Activated CD8-positive, alpha-beta memory T cell treated with anti-CD3 and anti-CD28 coated beads for 24 hours (primary cell): ENCODE data around the gene MOCS3.

ENCODE experiments used
- DNase-seq: peaks from one replicate; pipeline ENCODE4 v3.0.0-alpha.2; 2020

Gene MOCS3, protein sequence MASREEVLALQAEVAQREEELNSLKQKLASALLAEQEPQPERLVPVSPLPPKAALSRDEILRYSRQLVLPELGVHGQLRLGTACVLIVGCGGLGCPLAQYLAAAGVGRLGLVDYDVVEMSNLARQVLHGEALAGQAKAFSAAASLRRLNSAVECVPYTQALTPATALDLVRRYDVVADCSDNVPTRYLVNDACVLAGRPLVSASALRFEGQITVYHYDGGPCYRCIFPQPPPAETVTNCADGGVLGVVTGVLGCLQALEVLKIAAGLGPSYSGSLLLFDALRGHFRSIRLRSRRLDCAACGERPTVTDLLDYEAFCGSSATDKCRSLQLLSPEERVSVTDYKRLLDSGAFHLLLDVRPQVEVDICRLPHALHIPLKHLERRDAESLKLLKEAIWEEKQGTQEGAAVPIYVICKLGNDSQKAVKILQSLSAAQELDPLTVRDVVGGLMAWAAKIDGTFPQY

DNA sequence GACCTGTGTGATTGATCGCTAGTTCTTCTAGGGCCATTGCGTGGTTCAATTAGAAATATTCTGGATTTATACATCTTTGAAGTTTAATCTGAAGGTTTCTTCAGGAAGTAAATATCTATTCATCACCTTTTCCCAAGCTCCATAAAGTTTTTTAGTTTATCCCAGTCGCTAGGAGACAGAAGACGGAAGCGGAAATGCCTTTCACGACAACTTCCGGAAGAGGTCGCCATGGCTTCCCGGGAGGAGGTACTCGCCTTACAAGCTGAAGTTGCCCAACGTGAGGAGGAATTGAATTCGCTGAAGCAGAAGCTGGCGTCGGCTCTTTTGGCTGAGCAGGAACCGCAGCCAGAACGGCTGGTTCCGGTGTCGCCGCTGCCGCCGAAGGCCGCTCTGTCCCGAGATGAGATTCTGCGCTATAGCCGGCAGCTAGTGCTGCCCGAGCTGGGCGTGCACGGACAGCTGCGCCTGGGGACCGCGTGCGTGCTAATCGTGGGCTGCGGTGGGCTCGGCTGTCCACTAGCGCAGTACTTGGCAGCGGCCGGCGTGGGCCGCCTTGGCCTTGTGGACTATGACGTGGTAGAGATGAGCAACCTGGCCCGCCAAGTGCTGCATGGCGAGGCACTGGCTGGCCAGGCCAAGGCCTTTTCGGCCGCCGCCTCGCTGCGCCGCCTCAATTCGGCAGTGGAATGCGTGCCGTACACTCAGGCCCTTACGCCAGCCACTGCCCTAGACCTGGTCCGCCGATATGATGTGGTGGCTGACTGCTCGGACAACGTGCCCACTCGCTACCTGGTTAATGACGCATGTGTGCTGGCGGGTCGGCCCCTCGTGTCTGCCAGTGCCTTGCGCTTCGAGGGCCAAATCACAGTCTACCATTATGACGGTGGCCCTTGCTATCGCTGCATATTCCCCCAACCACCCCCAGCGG lies at the start of gene MOCS3:
MOCS3 (plus strand) TSS at position 204 of the 928 bp plus-strand sequence; CDS start at position 229, 25 bp downstream.
- peak; percentile 88 for DNase-seq

DNA sequence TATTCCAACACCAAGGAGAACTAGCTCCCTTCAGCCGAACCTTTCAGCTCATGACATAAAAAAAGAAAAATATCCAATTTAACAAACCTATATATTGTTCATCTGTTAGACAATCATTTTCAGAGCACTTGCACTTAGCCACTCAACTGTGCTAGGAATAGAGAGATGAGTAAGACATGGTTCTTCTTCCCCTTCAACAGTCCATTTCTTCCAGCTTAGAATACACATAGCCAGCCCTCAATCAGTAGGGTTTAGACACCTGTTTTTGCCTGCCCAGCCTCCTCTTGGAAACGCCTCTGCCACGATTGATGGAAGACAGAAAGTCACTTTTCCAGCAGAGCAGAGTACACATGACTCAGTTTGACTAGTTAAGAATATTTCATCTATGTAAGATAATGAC lies 49.2 kb upstream of the MOCS3 start:
- no peak for DNase-seq

DNA sequence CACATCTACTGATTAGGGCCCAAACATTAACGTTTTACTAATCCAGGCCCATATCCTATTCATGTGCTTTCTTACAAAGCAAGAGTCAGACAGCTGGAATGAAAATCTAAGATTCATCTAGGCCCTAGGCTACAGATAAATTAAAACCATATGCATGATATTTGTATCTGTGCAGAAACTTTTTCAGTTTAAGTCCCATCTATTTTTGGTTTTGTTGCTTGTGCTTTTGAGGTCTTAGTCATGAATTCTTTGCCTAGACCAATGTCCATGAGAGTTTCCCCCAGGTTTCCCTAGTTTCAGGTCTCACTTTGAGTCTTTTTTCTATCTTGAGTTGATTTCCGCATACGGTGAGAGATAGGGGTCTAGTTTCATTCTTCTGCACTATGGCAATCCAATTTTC lies 47.6 kb upstream of the MOCS3 start:
- DNase-seq: no peak

DNA sequence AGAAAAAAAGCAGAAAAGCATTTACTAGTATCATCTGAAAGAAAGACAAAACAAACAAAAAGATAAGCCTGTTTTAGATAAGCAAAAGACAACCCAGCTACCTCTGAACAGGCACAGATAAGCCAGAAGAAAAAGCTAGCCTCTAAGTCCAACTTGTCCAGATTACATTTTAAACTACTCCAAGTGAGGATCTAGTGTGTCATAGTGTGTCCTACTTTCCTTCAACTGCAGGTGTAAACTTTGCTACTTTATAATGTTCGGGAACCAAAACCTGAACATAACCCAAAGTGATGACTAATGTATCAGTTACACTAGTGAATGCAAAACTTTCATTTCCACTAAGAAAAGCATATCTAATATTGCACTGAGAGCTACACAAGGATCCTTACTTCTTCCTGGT lies 46.9 kb upstream of the MOCS3 start:
- no peak for DNase-seq

DNA sequence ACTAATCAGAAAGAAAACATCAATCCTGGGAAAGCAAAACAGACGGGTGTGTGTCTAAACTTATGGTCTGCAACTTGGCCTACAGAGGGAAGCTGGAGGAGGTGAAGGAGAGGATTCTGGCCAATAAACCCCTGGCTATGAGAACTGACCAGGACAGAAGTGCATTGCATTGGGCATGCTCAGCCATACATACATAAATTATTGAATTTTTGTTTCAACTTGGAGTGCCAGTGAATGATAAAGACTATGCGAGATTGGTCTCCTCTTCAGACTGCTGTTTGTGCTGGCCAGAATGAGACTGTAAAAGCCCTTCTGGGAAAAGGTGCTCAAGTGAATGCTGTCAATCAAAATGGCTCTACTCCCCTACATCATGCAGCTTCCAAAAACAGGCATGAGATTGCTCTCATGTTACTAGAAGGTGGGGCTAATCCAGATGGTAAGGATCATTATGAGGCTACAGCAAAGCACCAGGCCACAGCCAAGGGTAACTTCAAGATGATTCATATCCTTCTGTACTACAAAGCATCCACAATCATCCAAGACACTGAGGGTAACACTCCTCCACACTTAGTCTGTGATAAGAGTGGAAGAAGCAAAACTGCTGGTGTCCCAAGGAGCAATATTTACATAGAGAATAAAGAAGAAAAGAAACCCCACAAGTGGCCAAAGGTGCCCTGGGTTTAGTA lies 44.8 kb upstream of the MOCS3 start:
- DNase-seq: no peak

DNA sequence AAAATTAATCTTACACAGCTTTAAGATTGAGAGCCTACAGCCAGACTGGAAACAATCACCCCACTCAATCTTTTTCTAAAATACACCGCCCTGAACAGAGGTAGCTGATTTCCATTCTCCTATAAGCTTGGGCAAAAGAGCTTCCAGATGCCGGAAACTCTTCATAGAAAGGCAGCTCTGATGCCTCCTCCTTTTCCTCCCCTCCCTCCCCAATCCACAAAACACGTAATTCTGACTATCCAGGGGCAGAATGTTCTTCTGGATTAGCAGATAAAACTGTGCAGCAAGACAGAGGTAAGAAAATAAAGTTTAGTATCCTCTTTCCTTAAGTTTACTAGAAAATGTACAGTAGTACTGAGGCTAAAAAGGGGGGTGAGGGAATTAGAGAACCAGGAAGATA lies 43.2 kb upstream of the MOCS3 start:
- DNase-seq: no peak

DNA sequence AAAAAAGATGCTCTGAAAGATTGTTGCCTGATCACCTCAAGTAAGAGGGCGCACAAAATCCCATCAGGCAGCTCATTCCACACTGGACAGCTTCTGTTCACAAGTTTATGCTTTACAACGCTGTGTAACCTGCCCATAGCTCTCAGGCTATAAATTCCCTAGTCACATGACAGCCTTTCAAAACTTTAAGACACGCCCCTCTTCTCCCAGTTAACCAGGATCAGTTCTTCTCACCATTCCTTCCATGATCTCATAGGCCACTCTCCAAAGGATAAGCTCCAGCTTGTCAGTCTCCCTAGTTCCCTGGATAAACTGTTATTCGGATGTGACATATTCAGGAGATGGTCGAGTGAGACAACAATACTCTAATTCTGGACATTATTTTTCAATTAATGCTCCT lies 42.4 kb upstream of the MOCS3 start:
- DNase-seq: no peak

DNA sequence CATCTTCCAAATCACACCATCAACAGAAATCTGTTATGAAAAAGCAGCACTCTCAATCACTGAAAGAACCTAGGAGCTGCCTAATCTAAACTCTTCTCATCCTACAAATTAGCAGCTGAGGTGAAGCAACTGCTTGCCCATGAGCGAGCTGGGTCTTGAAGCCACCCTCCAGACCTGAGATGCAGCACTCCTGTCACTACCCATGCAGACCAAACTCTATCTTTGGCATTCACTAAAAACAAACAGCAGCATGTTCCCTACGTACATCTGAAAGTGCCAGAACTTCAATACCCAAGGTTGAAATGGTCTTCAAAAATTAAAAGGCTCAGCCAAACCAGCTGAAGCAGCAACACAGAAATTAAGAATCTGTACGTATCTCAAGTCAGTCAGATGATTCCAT lies 41.7 kb upstream of the MOCS3 start:
- no peak for DNase-seq

DNA sequence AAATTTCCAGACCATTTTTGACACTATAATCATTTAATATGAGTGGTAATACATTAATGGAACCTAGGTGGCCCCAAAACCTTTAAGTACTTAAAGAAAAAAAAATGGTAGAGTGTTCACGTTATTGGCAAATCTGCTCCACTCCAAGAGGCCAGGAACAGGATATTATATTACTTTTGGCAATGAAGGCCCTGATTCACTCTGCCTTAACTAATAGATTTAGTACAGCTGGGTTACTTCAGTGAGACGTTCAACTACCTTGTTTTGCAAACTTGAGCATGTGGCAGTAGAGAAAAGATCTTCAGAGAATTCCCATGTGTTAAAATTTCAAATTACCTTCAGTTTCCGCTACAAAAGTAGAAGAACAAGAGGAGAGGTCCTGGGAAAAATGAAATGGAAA lies 40.2 kb upstream of the MOCS3 start:
- no peak for DNase-seq

DNA sequence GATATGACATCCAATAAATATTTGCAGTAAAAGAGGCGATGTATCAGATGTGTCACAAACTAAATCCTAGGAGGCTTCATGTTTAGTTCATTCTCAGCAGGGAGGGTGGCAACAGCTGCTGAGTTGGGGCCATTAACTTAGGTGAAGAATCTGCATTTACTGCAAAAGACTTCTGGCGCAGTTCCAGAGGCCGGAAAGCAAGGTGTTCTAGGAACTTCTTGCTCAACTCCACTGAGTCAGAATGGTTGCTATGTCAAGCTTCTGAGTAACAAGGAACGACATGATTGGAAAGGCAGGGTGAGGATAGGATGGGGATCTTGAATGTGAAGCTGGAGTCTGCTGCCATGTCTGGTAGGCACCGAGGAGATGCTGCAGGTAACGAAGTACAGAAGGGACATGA lies 39.1 kb upstream of the MOCS3 start:
- no peak for DNase-seq

DNA sequence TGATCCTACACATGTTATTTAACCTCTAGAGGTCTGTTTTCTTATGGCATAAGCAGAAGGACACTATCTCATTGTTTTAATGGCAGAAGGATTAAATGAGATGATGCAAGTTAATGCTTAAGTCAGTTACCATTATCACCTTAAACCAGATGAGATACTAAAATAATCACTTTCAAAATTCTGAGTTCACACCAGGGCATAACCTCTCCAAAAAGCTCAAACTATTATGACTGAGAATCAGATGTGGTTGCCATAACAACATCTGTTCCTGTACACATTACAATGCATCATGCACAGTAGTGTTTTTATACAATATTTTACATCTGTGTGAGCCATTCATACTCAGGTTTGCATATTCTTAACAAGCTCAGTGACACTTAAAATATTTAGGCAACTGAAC lies 37.6 kb upstream of the MOCS3 start:
- no peak for DNase-seq

DNA sequence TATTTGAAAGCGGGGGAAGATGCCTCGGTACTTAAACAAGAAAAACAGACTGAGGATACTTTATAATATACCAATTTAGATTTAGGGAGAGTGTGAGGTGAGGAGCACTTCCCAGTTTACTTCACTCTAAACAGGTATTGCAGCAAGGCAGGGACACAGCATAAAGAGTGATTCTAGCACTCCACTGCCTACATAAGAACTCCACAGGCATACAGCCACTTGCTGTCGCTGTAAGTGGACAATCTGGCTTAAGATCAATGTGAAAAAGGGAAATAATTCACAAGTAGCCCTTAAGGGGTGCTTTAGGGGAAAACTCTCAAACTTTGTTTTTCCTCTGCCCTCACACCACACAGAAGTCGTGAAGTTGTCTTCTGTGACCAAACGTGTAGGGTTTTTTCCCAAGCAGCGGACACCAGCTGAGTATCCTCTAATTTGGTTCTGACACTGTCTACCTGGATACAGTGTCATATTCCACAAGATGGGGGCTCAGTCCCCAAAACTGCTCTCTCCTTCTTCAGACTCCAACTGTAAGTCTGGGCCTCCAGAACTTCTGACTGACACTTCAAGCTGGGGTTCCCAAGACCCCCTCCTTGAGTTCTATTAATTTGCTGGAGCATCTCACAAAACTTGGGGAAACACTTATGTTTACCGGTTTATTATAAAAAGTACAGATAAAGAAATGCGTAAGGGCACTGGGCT lies 36.7 kb upstream of the MOCS3 start:
- no peak for DNase-seq

DNA sequence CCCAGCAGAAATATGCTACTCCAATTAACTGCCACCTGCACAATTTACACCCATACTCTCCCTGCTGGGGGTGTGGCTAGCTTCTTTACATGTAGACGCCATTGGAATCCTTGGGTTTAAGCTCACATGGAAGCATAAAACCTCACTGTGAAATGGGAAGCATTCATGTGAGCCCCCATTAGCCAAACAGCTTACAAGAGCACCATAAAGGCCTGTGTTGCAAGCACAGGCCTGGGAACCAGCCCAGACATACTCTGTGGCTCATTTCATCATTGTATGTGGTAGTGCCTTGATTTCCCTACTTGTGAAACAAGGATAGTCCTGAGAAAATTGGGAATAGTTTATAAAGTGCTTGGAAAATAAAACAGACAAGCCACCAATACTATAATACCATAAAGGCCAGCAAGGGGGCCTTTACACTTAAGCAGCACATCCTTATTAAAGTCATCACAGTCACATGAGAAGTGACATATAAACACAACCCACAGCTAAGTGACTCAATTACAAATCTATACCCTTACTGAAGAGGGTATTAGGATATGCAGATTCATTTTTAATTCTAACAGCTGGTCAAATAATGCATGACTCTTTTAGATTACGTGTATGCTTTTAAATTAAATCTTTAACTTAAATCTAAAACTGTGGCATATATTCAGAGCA lies 34.2 kb upstream of the MOCS3 start:
- DNase-seq: no peak

DNA sequence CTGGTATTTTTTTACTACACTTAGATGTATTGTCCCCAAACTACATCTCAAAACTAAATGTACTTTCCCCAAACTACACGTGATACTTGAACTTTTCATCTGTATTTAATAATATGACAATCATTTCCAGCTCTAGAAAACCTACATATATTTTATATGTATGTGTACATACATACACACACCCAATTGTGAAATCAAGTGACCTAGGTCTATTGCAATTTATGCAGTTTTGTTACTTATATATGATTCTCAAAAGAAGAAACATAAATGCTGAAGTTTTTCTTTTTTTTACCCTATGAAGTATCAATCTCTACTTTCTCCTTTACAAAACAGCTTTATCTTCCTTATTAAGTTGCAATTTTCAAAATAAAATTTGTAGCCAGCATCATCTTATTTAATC lies 32.1 kb upstream of the MOCS3 start:
- DNase-seq: no peak

DNA sequence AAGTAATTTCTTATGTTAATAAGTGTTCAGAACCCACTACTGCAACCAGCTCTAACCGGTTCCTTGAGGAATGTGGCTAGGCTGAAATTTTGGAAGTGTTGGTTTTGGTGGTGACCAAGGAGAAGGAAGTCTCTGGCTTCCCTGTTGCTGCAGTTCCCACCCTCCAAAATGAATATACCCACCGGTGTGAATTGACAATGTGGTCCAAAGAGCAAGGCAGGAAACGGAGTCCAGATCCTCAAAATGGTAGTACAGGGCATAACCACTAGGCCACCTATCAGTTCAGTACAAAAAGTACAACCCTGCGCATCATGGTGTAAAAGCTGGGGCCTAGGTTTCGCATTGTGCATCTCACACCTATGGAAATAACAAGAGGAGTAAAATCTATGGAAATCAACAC lies 30.1 kb upstream of the MOCS3 start:
- DNase-seq: no peak

DNA sequence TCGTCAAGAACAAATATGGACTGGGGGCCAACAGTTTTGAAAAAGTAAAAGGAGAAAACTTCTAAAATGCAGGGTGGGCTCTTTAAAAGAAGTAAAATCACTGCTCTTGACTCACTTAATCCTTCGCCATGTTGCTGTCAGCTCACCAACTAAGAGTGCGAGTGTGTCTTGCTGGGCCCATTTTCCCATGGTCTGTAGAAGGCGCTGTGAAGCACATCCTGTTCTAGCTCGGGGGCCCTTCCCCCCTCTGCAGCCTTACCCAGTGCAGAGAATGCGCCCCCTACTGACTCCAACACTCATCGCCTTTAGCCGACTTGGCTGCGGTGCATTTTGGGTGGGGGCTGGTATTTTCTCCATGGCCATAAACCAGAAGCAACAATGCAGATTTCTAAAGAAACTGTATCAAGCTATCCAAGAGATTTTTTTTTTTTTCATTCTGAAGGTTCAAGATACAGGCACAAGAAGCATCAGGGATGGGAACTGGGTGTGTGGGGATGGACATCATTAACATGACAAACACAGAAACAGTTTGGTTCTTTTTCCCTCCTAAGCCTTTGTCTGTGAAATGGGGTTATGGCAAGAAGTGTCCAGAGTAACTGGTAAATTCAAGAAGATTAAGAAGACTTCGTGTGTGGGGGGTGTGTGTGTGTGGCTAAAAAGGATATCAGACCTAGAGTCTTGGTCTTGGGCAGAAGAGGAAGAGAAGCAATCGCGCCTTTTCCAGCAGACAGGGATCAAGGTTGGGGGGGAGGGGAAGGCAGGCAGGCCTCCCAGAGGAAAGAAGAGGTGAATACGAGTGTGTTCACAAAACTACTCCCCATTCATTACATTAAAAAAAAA lies 29.1 kb upstream of the MOCS3 start:
- peak; percentile 91 for DNase-seq

DNA sequence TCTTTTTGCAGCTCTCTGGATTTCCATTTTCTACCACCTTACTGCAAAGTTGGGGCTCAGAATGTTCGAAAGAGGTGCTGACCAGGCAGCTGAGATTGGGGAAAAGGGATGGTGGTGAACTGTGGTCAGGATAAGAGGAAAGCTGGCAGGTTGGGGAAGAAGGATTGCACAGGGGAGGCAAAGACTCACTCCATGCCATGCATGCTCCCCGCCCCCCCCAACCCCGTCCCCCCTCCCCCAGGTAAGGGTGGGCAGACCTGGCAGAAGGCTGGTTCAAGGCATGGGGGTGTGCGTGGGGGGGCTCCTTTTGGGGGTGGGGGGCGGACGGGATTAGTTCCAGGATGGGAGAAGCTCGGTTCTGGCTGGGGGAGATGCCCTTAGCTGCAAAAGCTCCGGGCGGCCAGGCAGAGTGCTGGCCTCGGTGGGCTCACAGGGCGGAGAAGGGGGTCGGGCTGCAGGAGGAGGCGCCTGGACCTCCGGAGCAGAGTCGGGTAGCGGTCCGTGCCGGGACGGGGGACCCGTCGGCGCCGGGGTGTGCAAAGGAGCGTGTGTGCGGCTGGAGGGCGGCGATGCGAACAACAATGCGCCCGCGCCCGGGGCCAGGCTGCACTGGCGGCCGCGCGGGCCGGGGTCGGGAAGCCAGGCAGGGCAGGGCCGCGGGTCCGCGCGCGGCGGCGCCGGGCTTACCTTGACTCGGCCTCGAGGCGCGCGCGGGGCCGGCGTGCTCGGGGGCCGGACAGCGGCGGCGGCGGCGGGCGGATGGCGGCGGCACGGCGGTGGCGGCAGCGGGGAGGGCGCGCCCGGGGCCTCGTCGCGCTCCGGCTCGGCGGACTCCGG lies 28.3 kb upstream of the MOCS3 start:
- DNase-seq: peak; percentile 74

DNA sequence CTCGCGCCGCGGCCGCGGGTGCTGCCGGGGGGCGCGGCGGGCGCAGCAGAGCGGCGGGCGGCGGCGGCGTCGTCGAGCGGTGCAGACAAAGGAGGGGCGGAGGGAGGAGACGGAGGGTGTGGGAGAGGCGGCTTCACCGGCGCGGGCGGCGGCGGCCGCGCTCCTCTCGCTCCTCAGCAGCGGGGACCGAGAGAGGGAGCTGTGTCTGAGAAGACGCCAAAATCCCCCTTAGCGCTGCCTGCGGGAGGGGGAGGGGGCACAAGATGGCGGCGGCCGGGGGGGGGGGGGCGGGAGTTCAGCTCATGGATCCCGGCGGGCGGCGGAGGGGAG lies 27.7 kb upstream of the MOCS3 start:
- no peak for DNase-seq

DNA sequence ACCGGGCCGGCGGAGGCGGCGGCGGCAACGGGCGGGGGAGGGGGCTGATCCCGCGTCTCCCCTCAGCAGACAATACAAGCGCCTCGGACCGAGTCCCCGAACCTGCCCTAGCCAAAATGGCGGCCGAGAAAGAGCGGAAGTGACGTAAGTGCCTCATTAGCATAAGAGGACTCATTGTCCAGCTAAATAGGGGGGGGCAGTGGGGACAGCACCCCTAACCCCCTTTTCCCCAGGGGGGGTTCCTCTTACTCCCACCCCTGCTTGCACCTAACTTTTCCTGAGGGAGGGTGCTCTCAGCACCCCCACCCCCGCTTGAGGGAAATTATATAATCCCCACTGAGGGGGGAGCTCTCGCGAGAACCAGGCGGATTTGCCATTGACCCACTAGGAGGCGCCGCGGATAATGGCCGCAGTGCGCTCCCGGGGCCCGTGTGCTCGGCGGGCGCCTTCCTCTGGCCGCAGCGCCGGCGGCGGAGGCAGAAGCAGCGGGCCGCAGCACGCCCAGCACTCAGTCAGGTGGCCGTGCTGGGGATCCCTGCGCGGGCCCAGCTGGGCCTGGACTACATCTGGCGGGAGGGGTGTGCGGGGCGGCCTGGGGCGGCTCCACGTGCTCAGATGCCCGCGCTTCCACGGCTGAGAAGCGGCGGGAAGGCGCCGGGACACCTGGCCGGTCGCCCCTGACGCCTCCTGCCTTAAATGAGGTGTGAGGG lies 27.2 kb upstream of the MOCS3 start, which contains the start of gene ADNP:
ADNP (minus strand) TSS at position 132 of the 710 bp plus-strand sequence. CDS start 27,441 bp downstream, outside the sequence.
- peak; percentile 96 for DNase-seq
